ENCODE measurements around the gene ALDH18A1. TPM values are rescaled to one million over a fixed set of nuclear protein-coding genes. Genes with fewer than 3 reads are reported as not detected.

The ALDH18A1 gene
- total RNA-seq, 1 experiment from 2014 or later = 70.3 TPM

DNA sequence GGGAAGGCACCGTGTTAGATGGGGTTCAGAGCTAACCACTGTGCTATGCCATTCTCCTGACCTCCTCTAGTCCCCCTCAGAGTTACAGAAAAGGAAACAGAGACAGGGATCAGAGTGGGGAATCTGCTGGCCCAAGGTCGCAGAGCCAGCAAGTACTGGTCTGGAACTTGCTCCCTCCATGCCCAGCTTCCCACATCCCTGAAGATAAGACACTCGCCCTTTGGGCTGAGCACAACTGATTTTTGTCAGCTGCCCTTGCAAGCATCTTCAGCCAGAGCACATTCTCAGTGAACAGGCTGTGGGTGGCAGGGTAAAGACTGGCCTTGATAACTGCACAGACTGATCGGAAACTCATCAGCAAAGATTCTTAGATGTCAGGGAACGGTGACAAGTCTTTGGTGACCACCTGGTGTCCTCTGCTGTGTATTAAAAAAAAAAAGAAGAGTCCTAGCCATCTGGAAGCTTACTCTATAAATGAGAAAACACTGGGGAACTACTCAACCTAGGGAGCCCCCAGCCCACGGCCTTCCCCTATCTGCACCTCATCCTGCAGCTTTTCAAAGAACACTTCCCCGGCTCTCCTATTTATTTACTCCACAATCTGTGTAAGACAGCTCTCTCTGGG, 94.1 kb downstream of the ALDH18A1 start:
- H3K27me3 ChIP-seq (ENCODE audit: low read length) = no peaks in the 10 kb centered on the region
- no peak overlapping the region for H3K27ac ChIP-seq (ENCODE audit: low read length)
- H3K9ac ChIP-seq (ENCODE audit: low read length) = no peak overlapping the region
- no TSS peak for BruUV-seq (replicated peaks)
- H3K36me3 ChIP-seq (ENCODE audit: low read depth, low read length) = no peaks in the 10 kb centered on the region
- H3K79me2 ChIP-seq (ENCODE audit: low read length) = no peaks in the 10 kb centered on the region
- intact Hi-C loops (cut with micrococcal nuclease) = no loop called here
- TF ChIP-seq EZH2 (IDR thresholded peaks at IDR 0.05; ENCODE audit: low read length, unreplicated experiment) (no peak), CTCF (conservative IDR thresholded peaks at IDR 0.05; ENCODE audit: low read depth, low read length) (no peak), EZH2phosphoT487 (IDR thresholded peaks at IDR 0.05; ENCODE audit: borderline replicate concordance, low read length) (no peak)
- DNase-seq (no peak), ATAC-seq (no peak)
- H3K9me2 ChIP-seq (replicated peaks; ENCODE audit: low read length) = no peaks in the 10 kb centered on the region
- ChIA-PET CTCF (no interaction called here), POLR2A (ENCODE audit: unreplicated experiment) (no interaction called here)
- H3K4me1 ChIP-seq (ENCODE audit: insufficient read depth, low read length) = no peaks in the 10 kb centered on the region
- H3K4me3 ChIP-seq (ENCODE audit: low read length) = no peak overlapping the region
- H3K4me2 ChIP-seq (ENCODE audit: low read length) = no peak overlapping the region
- H2AFZ ChIP-seq (ENCODE audit: low read length) = no peak overlapping the region
- H3F3A ChIP-seq (ENCODE audit: low read length, unreplicated experiment) = no peaks in the 10 kb centered on the region
- H4K20me1 ChIP-seq (ENCODE audit: low read length) = no peaks in the 10 kb centered on the region
- no peaks in the 10 kb centered on the region for H3K9me3 ChIP-seq (ENCODE audit: low read length)

DNA sequence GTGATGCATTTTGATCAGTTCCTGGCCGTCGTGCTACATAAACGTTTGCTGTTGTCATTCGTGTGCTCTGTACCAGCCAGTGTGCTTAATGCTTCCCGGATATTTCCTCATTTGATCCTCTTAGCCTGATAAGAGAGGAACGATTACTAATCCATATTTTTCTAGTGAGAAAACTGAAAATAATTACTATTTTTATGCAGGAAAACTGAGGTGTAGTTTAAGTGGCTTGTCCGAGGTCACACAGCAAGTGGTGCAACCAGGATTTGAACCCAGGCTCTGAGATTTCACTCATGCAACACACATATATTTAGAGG, 94.7 kb downstream of the ALDH18A1 start:
- Histone ChIP-seq H3K27me3 (ENCODE audit: low read length) (no peaks in the 10 kb centered on the region), H3K79me2 (ENCODE audit: low read length) (no peaks in the 10 kb centered on the region), H3K27ac (ENCODE audit: low read length) (no peak overlapping the region), H4K20me1 (ENCODE audit: low read length) (no peaks in the 10 kb centered on the region), H3K9me3 (ENCODE audit: low read length) (no peaks in the 10 kb centered on the region), H3K9ac (ENCODE audit: low read length) (no peak overlapping the region), H3K4me1 (ENCODE audit: insufficient read depth, low read length) (no peaks in the 10 kb centered on the region), H2AFZ (ENCODE audit: low read length) (peak overlapping the region; percentile 83), H3K9me2 (replicated peaks; ENCODE audit: low read length) (no peaks in the 10 kb centered on the region), H3K4me3 (ENCODE audit: low read length) (peak overlapping the region; percentile 67), H3K36me3 (ENCODE audit: low read depth, low read length) (no peaks in the 10 kb centered on the region), H3K4me2 (ENCODE audit: low read length) (peak overlapping the region; percentile 89), H3F3A (ENCODE audit: low read length, unreplicated experiment) (no peaks in the 10 kb centered on the region)
- POLR2A ChIA-PET (ENCODE audit: unreplicated experiment) = interaction anchor here (0.6 kb wide), 1 partner anchor 20 kb away, joined by 3 read pairs; no protein-coding TSS in a partner anchor
- ATAC-seq (no peak), DNase-seq (no peak)
- CTCF ChIA-PET = no interaction called here
- intact Hi-C loops (cut with micrococcal nuclease) = loop anchor here (2.0 kb wide), 1 partner anchor 39 kb away; no protein-coding TSS in a partner anchor
- TF ChIP-seq CTCF (conservative IDR thresholded peaks at IDR 0.05; ENCODE audit: low read depth, low read length) (no peak), EZH2 (IDR thresholded peaks at IDR 0.05; ENCODE audit: low read length, unreplicated experiment) (no peak), EZH2phosphoT487 (IDR thresholded peaks at IDR 0.05; ENCODE audit: borderline replicate concordance, low read length) (no peak)
- no TSS peak for BruUV-seq (replicated peaks)

- Histone ChIP-seq H3F3A (ENCODE audit: low read length, unreplicated experiment) (no peaks in the 10 kb centered on the region), H2AFZ (ENCODE audit: low read length) (peak within 1 kb of the TSS; percentile 90), H3K36me3 (ENCODE audit: low read depth, low read length) (no peaks in the 10 kb centered on the region), H3K9me3 (ENCODE audit: low read length) (no peaks in the 10 kb centered on the region), H3K4me3 (ENCODE audit: low read length) (peak within 1 kb of the TSS; percentile 93), H3K9ac (ENCODE audit: low read length) (peak within 1 kb of the TSS; percentile 56; the same call in 1 of the 2 replicates), H3K79me2 (ENCODE audit: low read length) (no peaks in the 10 kb centered on the region), H3K27ac (ENCODE audit: low read length) (no peak within 1 kb of the TSS), H3K9me2 (replicated peaks; ENCODE audit: low read length) (no peaks in the 10 kb centered on the region), H4K20me1 (ENCODE audit: low read length) (no peaks in the 10 kb centered on the region), H3K4me1 (ENCODE audit: insufficient read depth, low read length) (no peaks in the 10 kb centered on the region), H3K4me2 (ENCODE audit: low read length) (peak within 1 kb of the TSS; percentile 95), H3K27me3 (ENCODE audit: low read length) (no peaks in the 10 kb centered on the region)
- CTCF ChIA-PET = no interaction called here
- DNase-seq = peak; percentile 94
- ATAC-seq = peak; percentile 99
- BruUV-seq (replicated peaks) = no TSS peak
- intact Hi-C loops (cut with micrococcal nuclease) = loop anchor here (2.0 kb wide), 1 partner anchor 39 kb away; no protein-coding TSS in a partner anchor
- TF ChIP-seq EZH2 (IDR thresholded peaks at IDR 0.05; ENCODE audit: low read length, unreplicated experiment) = no peak
- TF ChIP-seq EZH2phosphoT487 (IDR thresholded peaks at IDR 0.05; ENCODE audit: borderline replicate concordance, low read length) = no peak
- TF ChIP-seq CTCF (conservative IDR thresholded peaks at IDR 0.05; ENCODE audit: low read depth, low read length) = no peak
- POLR2A ChIA-PET (ENCODE audit: unreplicated experiment) = interaction anchor here (0.6 kb wide), 1 partner anchor 20 kb away, joined by 3 read pairs; no protein-coding TSS in a partner anchor
Observed at GRCh38 chr10:95561177-95561863, 95.2 kb downstream of the ALDH18A1 start, which contains the start of gene SORBS1. Gene SORBS1 (minus strand): TSS chr10:95561371. CDS start chr10:95441135, 120,236 bp downstream.

All from PC-3 (cell line).